GM18951 (cell line): ENCODE data around the gene NKX6-2.

Source experiments
- POLR2A ChIP-seq: IDR thresholded peaks from 4 replicates; pipeline ENCODE4 v1.6.1; 2011; ENCODE audit warnings: mild to moderate bottlenecking; ENCODE audit not compliant: insufficient read length, insufficient read depth; ENCODE audit errors: extremely low read depth
- in situ Hi-C: fragments of 300-500 bp; cut with MboI; formaldehyde crosslinking; loops from one replicate; pipeline ENCODE4 v1.12.0; 2022; ENCODE audit warnings: low sequenced_read_pairs, mixed read lengths, inconsistent platforms; ENCODE audit not compliant: unreplicated experiment

NKX6-2 gene

DNA sequence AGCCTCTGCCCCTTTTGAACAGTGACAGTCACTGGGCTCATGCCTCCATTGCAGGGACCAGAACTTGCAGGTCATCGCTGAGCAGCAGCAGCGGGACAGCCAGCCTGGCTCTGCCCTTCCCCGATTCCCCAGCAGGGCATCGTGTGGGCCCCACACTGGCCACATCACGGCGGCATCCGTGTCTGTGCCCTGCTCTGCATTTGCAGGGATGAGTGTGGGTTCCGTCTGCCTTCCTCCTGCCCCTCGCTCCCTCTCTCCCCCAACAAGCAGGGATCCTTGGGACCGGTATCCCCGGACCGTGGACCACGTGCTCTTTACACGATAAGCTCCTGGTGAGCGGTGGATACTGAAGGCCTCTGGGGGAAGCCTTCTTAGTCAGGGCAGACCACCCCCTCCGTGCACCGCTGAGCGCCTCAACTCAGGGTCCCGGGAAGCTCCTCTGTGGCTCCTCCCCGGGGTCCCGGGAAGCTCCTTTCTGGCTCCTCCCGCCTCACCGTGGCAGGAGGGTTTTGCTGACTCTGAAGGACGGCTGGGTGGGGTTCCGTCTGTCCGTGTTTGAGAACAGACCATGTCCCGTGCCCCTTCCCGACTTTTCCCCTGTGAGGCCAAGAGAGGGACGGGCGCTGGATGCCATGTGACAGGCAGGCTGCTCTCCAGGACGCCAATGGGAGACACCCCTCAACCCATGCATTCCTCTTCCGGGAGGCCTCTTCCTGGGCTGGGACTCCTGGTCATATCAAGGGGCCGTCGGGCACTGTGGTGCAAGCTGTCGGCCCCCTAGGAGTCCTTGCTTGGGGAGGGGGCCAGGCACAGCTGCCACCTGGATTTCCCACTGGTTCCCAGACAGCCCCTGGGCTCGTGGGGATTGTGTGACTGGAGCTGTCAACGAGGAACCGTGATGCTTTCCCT lies 23.5 kb upstream of the NKX6-2 start:
- no peak for TF ChIP-seq POLR2A
- in situ Hi-C loops, result no loop called here

- in situ Hi-C loops, result no loop called here
- no peak for TF ChIP-seq POLR2A
These were observed 22.7 kb upstream of the NKX6-2 start for GRCh38 chr10:132808383-132809231.

DNA sequence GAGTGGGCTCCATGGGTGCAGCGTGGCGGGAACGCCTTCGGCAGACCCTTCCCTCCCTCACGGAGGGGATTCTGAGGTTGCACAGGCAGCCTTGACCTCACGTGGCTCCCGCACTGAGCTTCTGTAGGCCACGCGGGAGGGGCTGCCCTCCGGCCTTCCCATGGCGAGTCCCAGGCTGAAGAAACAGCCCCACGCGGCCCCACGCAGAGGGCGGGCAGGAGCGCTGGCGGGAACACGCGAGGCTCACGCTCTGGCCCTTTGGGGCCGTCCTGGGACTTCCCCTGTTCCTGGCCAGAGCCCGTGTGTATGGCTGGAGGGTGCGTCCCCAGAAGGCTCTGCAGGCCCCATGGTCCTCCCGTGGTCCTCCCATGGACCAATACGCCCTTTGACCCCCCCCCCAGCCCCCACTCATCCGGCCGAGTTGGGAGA lies 21.7 kb upstream of the NKX6-2 start:
- in situ Hi-C loops, result no loop called here
- no peak for TF ChIP-seq POLR2A

DNA sequence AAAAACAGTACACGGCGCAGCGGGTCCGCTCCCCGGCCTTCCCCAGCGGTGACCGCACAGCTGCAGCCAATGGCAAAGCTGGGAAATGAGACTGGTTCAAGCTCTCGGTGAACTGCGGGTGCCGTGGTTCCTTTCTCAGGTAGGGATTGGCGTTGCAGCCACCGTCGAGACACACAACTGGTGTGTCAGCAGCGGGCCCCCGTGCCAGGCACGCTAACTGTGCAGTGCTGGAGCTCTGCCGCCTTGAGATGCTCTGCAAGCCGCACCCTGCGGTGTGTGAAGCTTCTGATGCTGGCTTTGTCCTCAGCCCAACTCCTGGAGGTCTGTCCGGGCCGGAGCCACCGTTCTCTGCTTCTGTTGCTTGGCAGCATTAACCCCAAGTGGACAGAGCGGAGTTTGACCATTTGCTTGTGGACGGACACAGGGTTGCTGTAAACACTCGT lies 20.6 kb upstream of the NKX6-2 start:
- no peak for TF ChIP-seq POLR2A
- in situ Hi-C loops, result no loop called here

GRCh38 chr10:132806110-132806509 lies 20.2 kb upstream of the NKX6-2 start:
- in situ Hi-C loops, result no loop called here
- no peak for TF ChIP-seq POLR2A

- no peak for TF ChIP-seq POLR2A
- in situ Hi-C loops, result no loop called here
These were observed 19.7 kb upstream of the NKX6-2 start for GRCh38 chr10:132805599-132805998.

DNA sequence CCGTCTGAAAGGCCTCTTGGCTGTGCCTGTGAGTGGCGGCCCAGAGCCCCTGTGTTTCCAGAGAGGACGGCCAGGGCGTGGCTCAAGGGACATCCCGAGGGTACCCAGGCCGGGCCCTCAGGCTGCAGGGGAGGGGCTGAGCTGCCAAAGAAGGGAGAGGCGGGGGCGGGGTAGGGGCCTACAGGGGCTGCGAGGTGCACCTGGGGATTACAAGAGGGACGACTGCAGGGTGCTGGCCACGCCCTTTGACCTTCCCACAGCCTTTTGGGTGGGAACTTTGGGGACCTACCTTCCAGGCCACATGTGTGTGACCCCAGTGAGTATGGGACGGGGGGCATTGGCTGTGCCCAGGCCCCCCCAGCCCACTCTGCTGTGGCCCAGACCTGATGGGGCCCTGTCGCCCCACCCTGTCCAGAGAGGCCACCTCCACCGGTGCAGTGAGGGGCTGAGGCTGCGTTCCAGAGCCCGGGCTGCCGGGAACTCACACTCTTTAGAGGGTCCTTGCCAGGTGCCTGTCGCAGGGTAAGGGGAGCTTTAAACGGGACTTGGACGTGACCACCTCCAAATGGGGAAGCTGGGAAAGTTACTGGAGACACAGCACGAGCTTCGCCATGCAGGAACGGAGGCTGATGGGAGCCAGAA lies 19.0 kb upstream of the NKX6-2 start:
- no peak for TF ChIP-seq POLR2A
- in situ Hi-C loops, result no loop called here

- TF ChIP-seq POLR2A, result no peak
- in situ Hi-C loops, result no loop called here
These were observed 18.3 kb upstream of the NKX6-2 start for GRCh38 chr10:132804287-132804686.

GRCh38 chr10:132803416-132804210 lies 17.7 kb upstream of the NKX6-2 start:
- TF ChIP-seq POLR2A, result no peak
- in situ Hi-C loops, result no loop called here

DNA sequence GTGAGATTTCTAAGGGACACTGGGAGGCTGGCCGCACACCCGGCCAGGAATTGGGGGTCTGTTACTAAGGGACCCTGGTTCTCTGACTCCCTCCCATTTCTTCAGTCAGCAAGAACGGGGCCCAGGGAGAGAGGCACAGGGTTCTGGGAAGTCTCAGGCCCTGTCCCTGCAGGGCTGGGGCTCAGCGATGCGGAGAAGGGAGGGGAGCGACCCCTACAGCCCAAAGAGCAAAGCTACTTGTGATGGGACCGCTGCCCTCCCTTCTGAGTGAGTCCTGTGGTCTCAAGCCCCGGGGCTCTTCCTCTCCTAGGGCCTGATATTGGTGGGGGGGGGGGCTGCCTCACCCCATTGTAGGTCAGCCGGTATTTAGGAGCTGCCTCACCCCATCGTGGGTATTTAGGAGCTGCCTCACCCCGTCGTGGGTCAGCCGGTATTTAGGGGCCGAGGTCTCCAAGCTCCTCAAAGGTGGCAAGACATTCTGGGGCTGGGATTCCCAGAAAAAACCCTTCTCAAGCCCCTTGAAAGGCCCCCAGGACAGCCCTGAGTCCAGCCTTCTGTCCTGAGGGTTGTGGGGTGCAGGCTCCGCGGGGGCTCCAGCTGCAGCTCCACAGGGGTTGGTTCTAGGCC lies 16.9 kb upstream of the NKX6-2 start:
- TF ChIP-seq POLR2A, result no peak
- in situ Hi-C loops, result no loop called here

- in situ Hi-C loops, result no loop called here
- no peak for TF ChIP-seq POLR2A
These were observed 16.1 kb upstream of the NKX6-2 start for GRCh38 chr10:132802048-132802447.

- in situ Hi-C loops, result no loop called here
- TF ChIP-seq POLR2A, result no peak
These were observed 13.9 kb upstream of the NKX6-2 start for GRCh38 chr10:132799865-132800264.
